Omental fat pad (tissue), 4 donors: ENCODE measurements around the gene TANGO2. TPM values are rescaled to one million over a fixed set of nuclear protein-coding genes. Genes with fewer than 3 reads are reported as not detected.

Source experiments
- ATAC-seq: fragments of 150-250 bp; one replicate; pipeline ENCODE4 v1.9.1; 2016; ENCODE audit warnings: mild to moderate bottlenecking, moderate library complexity; ENCODE audit not compliant: low FRiP score
- DNase-seq: peaks from one replicate; pipeline ENCODE4 v3.0.0-alpha.2; 2019; ENCODE audit warnings: low spot score
- CTCF ChIP-seq, 3 donors: fragments of 450-650 bp; IDR thresholded peaks; one replicate each; pipeline ENCODE4 v1.5.1; 2016 to 2017; ENCODE audit warnings: antibody characterized with exemption in 3 of 3, mild to moderate bottlenecking in 3 of 3, moderate library complexity in 2 of 3
- small RNA-seq: library from RNA; depleted of rRNA; stranded (forward); fragments of <200 nt; gene quantifications from one replicate; pipeline ENCODE3, GENCODE V24; 2016
- total RNA-seq, 4 donors: library from RNA; depleted of rRNA; stranded (reverse); fragments of >200 nt; gene quantifications; one replicate each; pipeline ENCODE4 v1.1.0, GENCODE V29; 2016

TANGO2 gene
- total RNA-seq, 4 donors from 2014 or later = 35.3 to 48.4 (median 37.9) TPM

- DNase-seq = no peak
- no peak for TF ChIP-seq CTCF (IDR thresholded peaks at IDR 0.05)
- ATAC-seq = no peak
These were observed 95.6 kb downstream of the TANGO2 start for GRCh38 chr22:20116376-20116950.

Small RNAs within 50 kb of the gene (small RNA-seq; reads per million reads assigned to genes)
- gene MIR185 = 2.7 reads per million, percentile 56 among the genes with 10 or more reads in this experiment
- not detected for gene MIR6816
- not detected for gene RF00017

Other genes starting within 250 kb of the TANGO2 start
- 1 to 10 TPM; 4.3 to 7.6 (median 6.1) TPM for gene GNB1L, start 166.2 kb upstream of the TANGO2 start, total RNA-seq
- 10 to 100 TPM in 3 of 4 donors, 1 to 10 TPM in 1; 7.6 to 12.6 (median 10.4) TPM for gene RTL10, start 166.2 kb upstream of the TANGO2 start, total RNA-seq
- 100 to 1,000 TPM; 166 to 214 (median 180) TPM for gene COMT, start 79.3 kb upstream of the TANGO2 start, total RNA-seq
- gene TXNRD2, start 79.3 kb upstream of the TANGO2 start, total RNA-seq = 10 to 100 TPM; 10.1 to 24.4 (median 15.1) TPM
- gene ARVCF, start 4.3 kb upstream of the TANGO2 start, total RNA-seq = 10 to 100 TPM in 2 of 4 donors, 1 to 10 TPM in 2; 6.5 to 20.0 (median 9.3) TPM
- 10 to 100 TPM; 16.9 to 33.5 (median 24.1) TPM for gene DGCR8, start 59.1 kb downstream of the TANGO2 start, total RNA-seq
- gene RANBP1, start 95.0 kb downstream of the TANGO2 start, total RNA-seq = 100 to 1,000 TPM; 146 to 285 (median 159) TPM
- gene TRMT2A, start 96.1 kb downstream of the TANGO2 start, total RNA-seq = 10 to 100 TPM; 32.4 to 58.5 (median 49.0) TPM
- gene ZDHHC8, start 110.7 kb downstream of the TANGO2 start, total RNA-seq = 10 to 100 TPM in 3 of 4 donors, 1 to 10 TPM in 1; 9.5 to 23.3 (median 16.4) TPM
- gene CCDC188, start 129.9 kb downstream of the TANGO2 start, total RNA-seq = 1 to 10 TPM in 1 of 4 donors, under 1 TPM in 2, not detected in 1; 0.28 to 1.8 (median 0.56) TPM
- 1 to 10 TPM in 2 of 4 donors, under 1 TPM in 2; 0.25 to 2.3 (median 1.3) TPM for gene RTN4R, start 247.2 kb downstream of the TANGO2 start, total RNA-seq